Measurements from ENCODE around the gene CDK5.
"Not testable (repeated sequence)": the region's sequence is repeated elsewhere in the genome, so short reads cannot be mapped to it uniquely, and the experiment has no call there.

CDK5 gene

GRCh38 chr7:151035026-151035717 lies 22.5 kb downstream of the CDK5 start:
- no peak for DNase-seq (ENCODE audit: low read depth, low spot score)

- DNase-seq (ENCODE audit: low read depth, low spot score) = no peak
Observed at GRCh38 chr7:151034312-151035025, 23.2 kb downstream of the CDK5 start.

- DNase-seq (ENCODE audit: low read depth, low spot score) = no peak
Observed at GRCh38 chr7:151033864-151034249, 23.8 kb downstream of the CDK5 start.

GRCh38 chr7:151032936-151033863 lies 24.5 kb downstream of the CDK5 start:
- DNase-seq (ENCODE audit: low read depth, low spot score) = no peak

- no peak for DNase-seq (ENCODE audit: low read depth, low spot score)
Observed at GRCh38 chr7:151031011-151031410, 26.7 kb downstream of the CDK5 start.

- no peak for DNase-seq (ENCODE audit: low read depth, low spot score)
Observed at GRCh38 chr7:151028948-151029501, 28.7 kb downstream of the CDK5 start.

GRCh38 chr7:151028131-151028947 lies 29.4 kb downstream of the CDK5 start, which contains the start of gene ABCB8:
ABCB8 (plus strand) TSS chr7:151028450; CDS start chr7:151028516, 66 bp downstream.
- peak; percentile 100 for DNase-seq (ENCODE audit: low read depth, low spot score)

GRCh38 chr7:151027728-151028130 lies 30.0 kb downstream of the CDK5 start:
- not testable (repeated sequence) for DNase-seq (ENCODE audit: low read depth, low spot score)

- DNase-seq (ENCODE audit: low read depth, low spot score) = not testable (repeated sequence)
Observed at GRCh38 chr7:151026771-151027727, 30.6 kb downstream of the CDK5 start.

GRCh38 chr7:151025924-151026671 lies 31.6 kb downstream of the CDK5 start:
- DNase-seq (ENCODE audit: low read depth, low spot score) = no peak

GRCh38 chr7:151024435-151025056 lies 33.2 kb downstream of the CDK5 start, which contains the start of gene ATG9B:
ATG9B (minus strand) TSS chr7:151024494; CDS start chr7:151024423, 71 bp downstream.
- DNase-seq (ENCODE audit: low read depth, low spot score) = no peak

- DNase-seq (ENCODE audit: low read depth, low spot score) = no peak
Observed at GRCh38 chr7:151023232-151023631, 34.5 kb downstream of the CDK5 start.

GRCh38 chr7:151020231-151020630 lies 37.5 kb downstream of the CDK5 start:
- DNase-seq (ENCODE audit: low read depth, low spot score) = no peak

GRCh38 chr7:151019130-151019447 lies 38.6 kb downstream of the CDK5 start:
- DNase-seq (ENCODE audit: low read depth, low spot score) = no peak

- DNase-seq (ENCODE audit: low read depth, low spot score) = peak; percentile 60
Observed at GRCh38 chr7:151018421-151019129, 39.1 kb downstream of the CDK5 start.

- peak; percentile 76 for DNase-seq (ENCODE audit: low read depth, low spot score)
Observed at GRCh38 chr7:151017953-151018420, 39.7 kb downstream of the CDK5 start.

GRCh38 chr7:151017370-151017952 lies 40.2 kb downstream of the CDK5 start:
- DNase-seq (ENCODE audit: low read depth, low spot score) = no peak
